Mucosa of rectum (tissue), 2 donors: ENCODE results near the gene MGAT2.
"Not testable (repeated sequence)": the region's sequence is repeated elsewhere in the genome, so short reads cannot be mapped to it uniquely, and the experiment has no call there.

Source experiments
- H3K27ac ChIP-seq, 2 donors: one replicate each; pipeline ENCODE4 v1.7.0; 2013; ENCODE audit warnings: inconsistent platforms in 2 of 2, low read depth in 2 of 2, low read length in 2 of 2
- H3K27me3 ChIP-seq, 2 donors: one replicate each; pipeline ENCODE4 v1.7.0; 2013; ENCODE audit warnings: low read length in 2 of 2; ENCODE audit not compliant: control insufficient read depth in 2 of 2, insufficient read depth in 2 of 2
- H3K36me3 ChIP-seq, 2 donors: one replicate each; pipeline ENCODE4 v1.7.0; 2013; ENCODE audit warnings: low read length in 2 of 2; ENCODE audit not compliant: control insufficient read depth in 2 of 2, insufficient read depth in 2 of 2
- H3K4me1 ChIP-seq, 2 donors: one replicate each; pipeline ENCODE4 v1.7.0; 2013; ENCODE audit warnings: low read length in 2 of 2, mild to moderate bottlenecking in 1 of 2; ENCODE audit not compliant: control insufficient read depth in 2 of 2, insufficient read depth in 2 of 2
- H3K4me3 ChIP-seq, 2 donors: one replicate each; pipeline ENCODE4 v1.7.0; 2013; ENCODE audit warnings: low read length in 2 of 2
- H3K9ac ChIP-seq, 2 donors: one replicate each; pipeline ENCODE4 v1.7.0; 2013; ENCODE audit warnings: low read length in 2 of 2, low read depth in 1 of 2, mild to moderate bottlenecking in 1 of 2
- H3K9me3 ChIP-seq, 2 donors: one replicate each; pipeline ENCODE4 v1.7.0; 2013; ENCODE audit warnings: low read length in 2 of 2; ENCODE audit not compliant: control insufficient read depth in 2 of 2
- donor health status: healthy.
- donor health status: Normal muscosa, but diverticular disease.

The MGAT2 gene

GRCh38 chr14:49612671-49613070 lies 7.9 kb upstream of the MGAT2 start:
- Histone ChIP-seq H3K27ac (no peak overlapping the region), H3K9me3 (no peaks in the 10 kb centered on the region), H3K4me3 (no peak overlapping the region), H3K9ac (no peak overlapping the region), H3K4me1 (no peaks in the 10 kb centered on the region), H3K36me3 (peaks cover 9 to 11% of the 10 kb centered on the region in 2 donors), H3K27me3 (no peaks in the 10 kb centered on the region)

DNA sequence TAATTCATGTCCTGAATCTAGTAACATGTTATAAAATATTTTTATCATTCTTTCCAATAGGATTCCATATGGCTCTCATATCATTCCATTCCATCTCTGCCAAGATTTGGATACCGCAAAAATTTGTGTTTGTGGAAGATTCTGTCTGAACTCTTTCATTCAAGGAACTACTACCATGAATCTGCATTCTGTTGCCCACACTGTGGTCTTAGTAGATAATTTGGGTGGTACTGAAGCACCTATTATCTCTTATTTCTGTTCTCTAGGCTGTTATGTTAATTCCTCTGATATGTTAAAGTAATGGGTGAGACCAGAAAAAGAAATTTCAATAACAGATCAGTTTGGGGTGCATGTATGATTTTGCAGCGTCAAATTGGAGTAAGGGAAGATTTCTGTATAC lies 6.4 kb upstream of the MGAT2 start:
- H3K4me1 ChIP-seq, result peaks cover 0 to under 1% of the 10 kb centered on the region in 2 donors
- no peak overlapping the region for H3K27ac ChIP-seq
- no peak overlapping the region for H3K9ac ChIP-seq
- H3K27me3 ChIP-seq, result no peaks in the 10 kb centered on the region
- peaks cover 14 to 17% of the 10 kb centered on the region in 2 donors for H3K36me3 ChIP-seq
- no peak overlapping the region for H3K4me3 ChIP-seq
- no peaks in the 10 kb centered on the region for H3K9me3 ChIP-seq

GRCh38 chr14:49615776-49616175 lies 4.8 kb upstream of the MGAT2 start:
- Histone ChIP-seq H3K4me1 (peaks cover 3 to 4% of the 10 kb centered on the region in 2 donors), H3K9me3 (no peaks in the 10 kb centered on the region), H3K4me3 (no peak overlapping the region), H3K9ac (no peak overlapping the region), H3K36me3 (peaks cover 14% of the 10 kb centered on the region in 2 donors), H3K27me3 (no peaks in the 10 kb centered on the region), H3K27ac (no peak overlapping the region)

GRCh38 chr14:49617852-49618519 lies 2.6 kb upstream of the MGAT2 start:
- Histone ChIP-seq H3K27ac (no peak overlapping the region), H3K27me3 (no peaks in the 10 kb centered on the region), H3K4me3 (peak overlapping the region in 1 of 2 donors; percentile 23), H3K9me3 (no peaks in the 10 kb centered on the region), H3K36me3 (peaks cover 14 to 17% of the 10 kb centered on the region in 2 donors), H3K4me1 (peaks cover 17 to 21% of the 10 kb centered on the region in 2 donors), H3K9ac (no peak overlapping the region)

DNA sequence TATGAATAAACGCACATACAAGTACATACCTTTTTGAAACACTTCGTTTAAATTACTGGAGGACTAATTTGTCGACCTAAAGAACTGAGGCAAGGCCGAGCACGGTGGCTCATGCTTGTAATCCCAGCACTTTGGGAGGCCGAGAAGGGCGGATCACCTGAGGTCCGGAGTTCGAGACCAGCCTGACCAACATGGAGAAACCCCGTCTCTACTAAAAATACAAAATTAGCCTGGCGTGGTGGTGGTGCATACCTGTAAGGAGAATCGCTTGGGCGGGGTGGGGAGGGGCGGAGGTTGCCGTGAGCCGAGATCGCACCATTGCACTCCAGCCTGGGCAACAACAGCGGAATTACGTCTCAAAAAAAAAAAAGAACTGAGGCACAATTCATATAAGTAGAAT lies 1.3 kb upstream of the MGAT2 start:
- H3K4me3 ChIP-seq, result peak overlapping the region; percentile 96 to 98
- H3K4me1 ChIP-seq, result peaks cover 30 to 32% of the 10 kb centered on the region in 2 donors
- peak overlapping the region; percentile 97 to 100 for H3K9ac ChIP-seq
- H3K36me3 ChIP-seq, result peaks cover 12 to 16% of the 10 kb centered on the region in 2 donors
- not testable (repeated sequence) for H3K9me3 ChIP-seq, H3K27me3 ChIP-seq
- peak overlapping the region in 1 of 2 donors; percentile 98 for H3K27ac ChIP-seq

DNA sequence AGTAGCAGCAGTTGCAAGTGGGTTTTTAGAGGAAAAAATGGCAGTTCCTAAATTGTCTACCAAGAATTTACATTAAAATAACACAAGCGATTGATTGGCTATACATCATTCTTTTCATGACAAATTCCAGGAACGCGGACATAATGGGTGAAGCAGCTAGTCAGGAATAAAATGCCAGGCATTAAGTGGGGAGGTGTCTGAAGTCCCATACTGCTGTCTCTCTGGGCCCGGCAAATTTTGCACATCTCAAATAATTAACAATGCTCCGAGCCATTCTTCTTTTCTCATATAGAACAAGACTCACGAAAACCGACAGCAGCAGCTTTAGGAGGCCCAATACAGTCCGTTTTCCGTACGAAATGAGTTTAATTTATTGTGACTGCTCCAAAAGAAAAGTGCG lies 869 bp upstream of the MGAT2 start:
- H3K36me3 ChIP-seq, result peaks cover 10 to 14% of the 10 kb centered on the region in 2 donors
- peaks cover 30 to 32% of the 10 kb centered on the region in 2 donors for H3K4me1 ChIP-seq
- H3K27ac ChIP-seq, result peak overlapping the region; percentile 98 to 99
- H3K27me3 ChIP-seq, result no peaks in the 10 kb centered on the region
- H3K9ac ChIP-seq, result peak overlapping the region; percentile 97 to 100
- H3K9me3 ChIP-seq, result no peaks in the 10 kb centered on the region
- peak overlapping the region; percentile 96 to 98 for H3K4me3 ChIP-seq

DNA sequence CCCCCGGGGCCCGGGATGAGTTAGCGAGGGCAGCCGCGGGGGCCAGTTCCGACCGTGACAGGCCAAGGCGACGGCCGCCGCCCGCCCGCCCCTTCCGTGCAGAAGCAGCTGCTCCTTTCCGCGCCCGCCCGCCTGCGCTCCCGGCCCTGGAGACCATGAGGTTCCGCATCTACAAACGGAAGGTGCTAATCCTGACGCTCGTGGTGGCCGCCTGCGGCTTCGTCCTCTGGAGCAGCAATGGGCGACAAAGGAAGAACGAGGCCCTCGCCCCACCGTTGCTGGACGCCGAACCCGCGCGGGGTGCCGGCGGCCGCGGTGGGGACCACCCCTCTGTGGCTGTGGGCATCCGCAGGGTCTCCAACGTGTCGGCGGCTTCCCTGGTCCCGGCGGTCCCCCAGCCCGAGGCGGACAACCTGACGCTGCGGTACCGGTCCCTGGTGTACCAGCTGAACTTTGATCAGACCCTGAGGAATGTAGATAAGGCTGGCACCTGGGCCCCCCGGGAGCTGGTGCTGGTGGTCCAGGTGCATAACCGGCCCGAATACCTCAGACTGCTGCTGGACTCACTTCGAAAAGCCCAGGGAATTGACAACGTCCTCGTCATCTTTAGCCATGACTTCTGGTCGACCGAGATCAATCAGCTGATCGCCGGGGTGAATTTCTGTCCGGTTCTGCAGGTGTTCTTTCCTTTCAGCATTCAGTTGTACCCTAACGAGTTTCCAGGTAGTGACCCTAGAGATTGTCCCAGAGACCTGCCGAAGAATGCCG lies 699 bp downstream of the MGAT2 start:
- Histone ChIP-seq H3K9ac (peak overlapping the region; percentile 91 to 100), H3K4me1 (peaks cover 32% of the 10 kb centered on the region in 2 donors)

GRCh38 chr14:49622022-49622607 lies 1.5 kb downstream of the MGAT2 start:
- peaks cover 32% of the 10 kb centered on the region in 2 donors for H3K4me1 ChIP-seq
- peak overlapping the region; percentile 96 to 98 for H3K4me3 ChIP-seq
- peaks cover 5 to 12% of the 10 kb centered on the region in 2 donors for H3K36me3 ChIP-seq
- no peaks in the 10 kb centered on the region for H3K27me3 ChIP-seq
- H3K9ac ChIP-seq, result peak overlapping the region; percentile 88 to 100
- H3K27ac ChIP-seq, result no peak overlapping the region
- no peaks in the 10 kb centered on the region for H3K9me3 ChIP-seq

More for the DNA sequence above, 699 bp downstream of the MGAT2 start:
- H3K36me3 ChIP-seq, result peaks cover 5 to 12% of the 10 kb centered on the region in 2 donors
- H3K27me3 ChIP-seq, result no peaks in the 10 kb centered on the region
- peak overlapping the region; percentile 98 to 99 for H3K27ac ChIP-seq
- H3K4me3 ChIP-seq, result peak overlapping the region; percentile 96 to 98
- H3K9me3 ChIP-seq, result no peaks in the 10 kb centered on the region

GRCh38 chr14:49623387-49623786 lies 2.8 kb downstream of the MGAT2 start:
- H3K27ac ChIP-seq, result no peak overlapping the region
- peak overlapping the region; percentile 17 to 98 for H3K4me3 ChIP-seq
- H3K27me3 ChIP-seq, result no peaks in the 10 kb centered on the region
- H3K36me3 ChIP-seq, result peaks cover 1 to 5% of the 10 kb centered on the region in 2 donors
- H3K9ac ChIP-seq, result peak overlapping the region in 1 of 2 donors; percentile 27
- no peaks in the 10 kb centered on the region for H3K9me3 ChIP-seq
- peaks cover 32% of the 10 kb centered on the region in 2 donors for H3K4me1 ChIP-seq
